NCI-H2171 (cell line): ENCODE results near the gene ACVR1C.

ENCODE experiments used
- DNase-seq: peaks from one replicate; lab custom pipeline; 2025; lab: John Stamatoyannopoulos, UW

The ACVR1C gene

GRCh38 chr2:157628477-157629415 is at the start of gene ACVR1C:
Gene ACVR1C (minus strand): TSS chr2:157628864. CDS start chr2:157628644, 220 bp downstream.
- DNase-seq: peak; percentile 78

GRCh38 chr2:157677941-157678340 is 49.3 kb upstream of the ACVR1C start:
- DNase-seq: no peak

- no peak for DNase-seq
These were observed 43.5 kb upstream of the ACVR1C start for GRCh38 chr2:157672129-157672528.

GRCh38 chr2:157662401-157662800 is 33.7 kb upstream of the ACVR1C start:
- DNase-seq: no peak

- no peak for DNase-seq
These were observed 33.1 kb upstream of the ACVR1C start for GRCh38 chr2:157661776-157662175.

GRCh38 chr2:157657858-157658257 is 29.2 kb upstream of the ACVR1C start:
- DNase-seq: no peak

- no peak for DNase-seq
These were observed 28.4 kb upstream of the ACVR1C start for GRCh38 chr2:157657101-157657500.

- no peak for DNase-seq
These were observed 16.1 kb upstream of the ACVR1C start for GRCh38 chr2:157644776-157645175.

- DNase-seq: no peak
These were observed 3.2 kb upstream of the ACVR1C start for GRCh38 chr2:157631861-157632260.

- peak; percentile 30 for DNase-seq
These were observed 829 bp downstream of the ACVR1C start for GRCh38 chr2:157627594-157628476.

GRCh38 chr2:157625296-157625695 is 3.4 kb downstream of the ACVR1C start:
- no peak for DNase-seq

GRCh38 chr2:157620956-157621355 is 7.7 kb downstream of the ACVR1C start:
- no peak for DNase-seq

GRCh38 chr2:157611726-157612125 is 16.9 kb downstream of the ACVR1C start:
- DNase-seq: no peak

- no peak for DNase-seq
These were observed 17.6 kb downstream of the ACVR1C start for GRCh38 chr2:157611110-157611509.

GRCh38 chr2:157606534-157606933 is 22.1 kb downstream of the ACVR1C start:
- DNase-seq: no peak

GRCh38 chr2:157603198-157603597 is 25.5 kb downstream of the ACVR1C start:
- no peak for DNase-seq

- no peak for DNase-seq
These were observed 26.9 kb downstream of the ACVR1C start for GRCh38 chr2:157601807-157602206.

- no peak for DNase-seq
These were observed 31.5 kb downstream of the ACVR1C start for GRCh38 chr2:157596992-157597681.

- DNase-seq: no peak
These were observed 35.3 kb downstream of the ACVR1C start for GRCh38 chr2:157593411-157593810.

- DNase-seq: peak; percentile 70
These were observed 35.7 kb downstream of the ACVR1C start for GRCh38 chr2:157592948-157593347.

GRCh38 chr2:157592374-157592773 is 36.3 kb downstream of the ACVR1C start:
- peak; percentile 59 for DNase-seq

- DNase-seq: no peak
These were observed 41.1 kb downstream of the ACVR1C start for GRCh38 chr2:157587576-157587975.
